ENCODE data around the gene ADCY4. TPM values are rescaled to one million over a fixed set of nuclear protein-coding genes. Genes with fewer than 3 reads are reported as not detected.
"Not testable (repeated sequence)": the region's sequence is repeated elsewhere in the genome, so short reads cannot be mapped to it uniquely, and the experiment has no call there.

Gene ADCY4
- total and polyA plus RNA-seq, 2 donors (not counting 3 experiments of a cell fraction or from before 2014, with no cell fraction given): 81.6 to 84.0 TPM

- Histone ChIP-seq H3K79me2 (ENCODE audit: control insufficient read depth, insufficient read depth, low read length) (no peaks in the 10 kb centered on the region), H3K4me1 (ENCODE audit: control insufficient read depth, extremely low read depth, insufficient read depth, low read length) (peaks cover 17% of the 10 kb centered on the region), H3K9me1 (replicated peaks; ENCODE audit: control insufficient read depth, extremely low read depth, insufficient read depth, low read length) (no peaks in the 10 kb centered on the region), H2AFZ (ENCODE audit: low read depth, low read length) (no peak overlapping the region), H3K9me3 (replicated peaks; ENCODE audit: control insufficient read depth, insufficient read depth, low read length) (no peaks in the 10 kb centered on the region), H3K27me3 (ENCODE audit: control insufficient read depth in 2 of 2, insufficient read depth in 2 of 2, low read length in 2 of 2) (no peaks in the 10 kb centered on the region), H3K9ac (replicated peaks; ENCODE audit: extremely low read depth, insufficient read depth, low read length) (no peak overlapping the region), H3K27ac (ENCODE audit: insufficient read depth, low read depth, low read length) (no peak overlapping the region), H3K4me3 (replicated peaks in 1 of 3; ENCODE audit: insufficient read depth in 1 of 3, low read depth in 1 of 3, low read length in 3 of 3) (no peak overlapping the region), H4K20me1 (replicated peaks; ENCODE audit: control insufficient read depth, extremely low read depth, insufficient read depth, low read length) (no peaks in the 10 kb centered on the region), H3K4me2 (ENCODE audit: insufficient read depth, low read length) (no peak overlapping the region), H3K36me3 (ENCODE audit: control insufficient read depth in 2 of 2, extremely low read depth in 1 of 2, insufficient read depth in 2 of 2, low read length in 2 of 2) (peaks cover 0 to 13% of the 10 kb centered on the region in 2 experiments)
- TF ChIP-seq CTCF (IDR thresholded peaks at IDR 0.05; ENCODE audit: extremely low read depth in 1 of 2, insufficient read depth in 1 of 2, low read depth in 1 of 2, low read length in 2 of 2) (no peak), POLR2A (IDR thresholded peaks at IDR 0.05; ENCODE audit: low read depth, low read length) (no peak)
- dilution Hi-C loops (cut with MboI; ENCODE audit: extremely low pct_ligation_motif_present, low sequenced_read_pairs) (no loop called here), intact Hi-C loops (cut with micrococcal nuclease) (no loop called here)
- ChIA-PET POLR2A (no interaction called here), CTCF (interaction anchor here (1.2 to 20.1 kb wide), 2 partner anchors 32 to 105 kb away, joined by 5 to 811 read pairs; partner anchors contain the start of genes CBLN3 and KHNYN)
- FAIRE-seq (no peak), DNase-seq (ENCODE audit: low read depth, low spot score) (no peak)
- BruUV-seq (replicated peaks): no TSS peak
Observed at GRCh38 chr14:24329073-24329663, 5.7 kb downstream of the ADCY4 start.

GRCh38 chr14:24327914-24328313 lies 7.0 kb downstream of the ADCY4 start:
- H3K27ac ChIP-seq (ENCODE audit: insufficient read depth, low read depth, low read length); H3K9me1 ChIP-seq (replicated peaks; ENCODE audit: control insufficient read depth, extremely low read depth, insufficient read depth, low read length); H3K79me2 ChIP-seq (ENCODE audit: control insufficient read depth, insufficient read depth, low read length); H3K27me3 ChIP-seq (ENCODE audit: control insufficient read depth in 2 of 2, insufficient read depth in 2 of 2, low read length in 2 of 2); FAIRE-seq; DNase-seq (ENCODE audit: low read depth, low spot score); H3K9ac ChIP-seq (replicated peaks; ENCODE audit: extremely low read depth, insufficient read depth, low read length); H3K4me3 ChIP-seq (replicated peaks in 1 of 3; ENCODE audit: insufficient read depth in 1 of 3, low read depth in 1 of 3, low read length in 3 of 3); H3K4me2 ChIP-seq (ENCODE audit: insufficient read depth, low read length); BruUV-seq (replicated peaks); H2AFZ ChIP-seq (ENCODE audit: low read depth, low read length); H3K9me3 ChIP-seq (replicated peaks; ENCODE audit: control insufficient read depth, insufficient read depth, low read length); H4K20me1 ChIP-seq (replicated peaks; ENCODE audit: control insufficient read depth, extremely low read depth, insufficient read depth, low read length); dilution Hi-C loops (cut with MboI; ENCODE audit: extremely low pct_ligation_motif_present, low sequenced_read_pairs); POLR2A ChIA-PET: not testable (repeated sequence)
- TF ChIP-seq CTCF (IDR thresholded peaks at IDR 0.05; ENCODE audit: extremely low read depth in 1 of 2, insufficient read depth in 1 of 2, low read depth in 1 of 2, low read length in 2 of 2): peak; percentile 18 to 40
- peaks cover 0 to 16% of the 10 kb centered on the region in 2 experiments for H3K36me3 ChIP-seq (ENCODE audit: control insufficient read depth in 2 of 2, extremely low read depth in 1 of 2, insufficient read depth in 2 of 2, low read length in 2 of 2)
- intact Hi-C loops (cut with micrococcal nuclease): loop anchor here (1.0 kb wide), 2 partner anchors 103 to 108 kb away; no protein-coding TSS in a partner anchor
- CTCF ChIA-PET: interaction anchor here (0.7 to 20.1 kb wide), 4 partner anchors 8 to 106 kb away, joined by 3 to 811 read pairs (median 6); partner anchors contain the start of genes CBLN3 and KHNYN
- peaks cover 12% of the 10 kb centered on the region for H3K4me1 ChIP-seq (ENCODE audit: control insufficient read depth, extremely low read depth, insufficient read depth, low read length)
